Neural cell (in vitro differentiated cells): ENCODE measurements around the gene SZT2.

Experiments used
- EP300 ChIP-seq: fragments of 450-650 bp; conservative IDR thresholded peaks from 2 replicates; pipeline ENCODE4 v1.6.1; 2014; ENCODE audit warnings: antibody characterized with exemption, mild to moderate bottlenecking, moderate library complexity; ENCODE audit not compliant: poor library complexity, severe bottlenecking
- POLR2AphosphoS5 ChIP-seq: IDR thresholded peaks from 2 replicates; pipeline ENCODE4 v1.6.1; 2012

- TF ChIP-seq POLR2AphosphoS5 (no peak), EP300 (no peak)
Observed at GRCh38 chr1:43358746-43359693, 30.7 kb upstream of the SZT2 start, which contains the start of gene CDC20.
